MM.1S (cell line): ENCODE data around the gene KCNMA1.

Experiments used
- CTCF ChIP-seq: fragments of 300-600 bp; sonication (generic); IDR thresholded peaks from 2 replicates; pipeline ENCODE4 v1.5.1; 2016; ENCODE audit warnings: antibody characterized with exemption, low read length, mixed read lengths
- EZH2 ChIP-seq: fragments of 300-600 bp; sonication (generic); optimal IDR thresholded peaks from 2 replicates; pipeline ENCODE3; 2017; ENCODE audit warnings: low read depth, mild to moderate bottlenecking, antibody characterized with exemption, low read length, mixed read lengths

GRCh38 chr10:77309509-77309908 is 328.1 kb downstream of the KCNMA1 start:
- TF ChIP-seq CTCF, result no peak
- TF ChIP-seq EZH2, result no peak
